Endothelial cell of umbilical vein (primary cell): ENCODE measurements around the gene EFCAB10. TPM values are rescaled to one million over a fixed set of nuclear protein-coding genes. Genes with fewer than 3 reads are reported as not detected.
A peak's percentile ranks its signal among the peaks of the same experiment; 100 is the strongest.

ENCODE experiments used
- BruUV-seq: library from RNA; stranded (reverse); fragments of 400-500 nt; replicated peaks from 2 replicates; lab custom pipeline; 2021; lab: Mats Ljungman, UMichigan
- CTCF ChIA-PET: fragments of 300-600, 350-600 bp; sonication (Branson Sonifier 250); formaldehyde crosslinking; loops from one replicate; lab custom pipeline; 2021; ENCODE audit warnings: antibody characterized with exemption, inconsistent platforms; lab: Charles Lee
- POLR2A ChIA-PET: fragments of 300-600, 350-600 bp; sonication (Branson Sonifier 250); formaldehyde crosslinking; loops from one replicate; lab custom pipeline; 2021; ENCODE audit warnings: antibody characterized with exemption, inconsistent platforms; lab: Charles Lee
- DNase-seq: peaks from one replicate; pipeline ENCODE4 v3.0.0-alpha.2; 2011; ENCODE audit warnings: low read depth, low spot score
- FAIRE-seq: peaks from 2 replicates; lab custom pipeline; 2011; peaks lifted over from hg19 to GRCh38; lab: Jason Lieb, UNC
- H2AFZ ChIP-seq: 2 replicates; pipeline ENCODE4 v1.6.0; 2012; ENCODE audit warnings: low read depth, low read length, control low read depth, inconsistent platforms
- H3K27ac ChIP-seq: 2 replicates; pipeline ENCODE4 v1.5.1; 2011; ENCODE audit warnings: low read depth, mild to moderate bottlenecking, control low read depth, low read length, moderate library complexity; ENCODE audit not compliant: insufficient read depth
- H3K27me3 ChIP-seq, 2 experiments: 2 replicates each; pipeline versions ENCODE4 v1.6.0 to v1.6.1; 2011; ENCODE audit warnings: low read length in 2 of 2, mixed read lengths in 1 of 2; ENCODE audit not compliant: control insufficient read depth in 2 of 2, insufficient read depth in 2 of 2
- H3K36me3 ChIP-seq, 2 experiments: 2 replicates in 1 of 2; 3 replicates in 1 of 2; pipeline ENCODE4 v1.5.1; 2011; ENCODE audit warnings: low read length in 2 of 2, mild to moderate bottlenecking in 1 of 2, moderate library complexity in 1 of 2; ENCODE audit not compliant: control insufficient read depth in 2 of 2, insufficient read depth in 2 of 2; ENCODE audit errors: extremely low read depth in 1 of 2
- H3K4me1 ChIP-seq: 3 replicates; pipeline ENCODE4 v1.5.1; 2011; ENCODE audit warnings: mild to moderate bottlenecking, low read length; ENCODE audit not compliant: control insufficient read depth, insufficient read depth; ENCODE audit errors: extremely low read depth
- H3K4me2 ChIP-seq: 2 replicates; pipeline ENCODE4 v1.6.1; 2011; ENCODE audit warnings: low read length, control low read depth, mixed read lengths; ENCODE audit not compliant: insufficient read depth
- H3K4me3 ChIP-seq, 3 experiments: fragments of 200-600 bp in 1 of 3; sonication (generic), shearing (Covaris generic) in 1 of 3; replicated peaks in 1 of 3; 2 replicates each; pipeline ENCODE4 v1.5.1; 2011 to 2016; ENCODE audit warnings: control low read depth in 3 of 3, low read length in 3 of 3, mild to moderate bottlenecking in 2 of 3, inconsistent platforms in 1 of 3, low read depth in 1 of 3, moderate library complexity in 1 of 3; ENCODE audit not compliant: insufficient read depth in 1 of 3
- H3K79me2 ChIP-seq: 2 replicates; pipeline ENCODE4 v1.6.0; 2012; ENCODE audit warnings: low read length, inconsistent platforms; ENCODE audit not compliant: control insufficient read depth, insufficient read depth
- H3K9ac ChIP-seq: replicated peaks from 2 replicates; pipeline ENCODE3; 2011; ENCODE audit warnings: low read length, control low read depth; ENCODE audit not compliant: insufficient read depth; ENCODE audit errors: extremely low read depth
- H3K9me1 ChIP-seq: replicated peaks from 3 replicates; pipeline ENCODE4 v1.6.0; 2011; ENCODE audit warnings: mild to moderate bottlenecking, low read length; ENCODE audit not compliant: control insufficient read depth, insufficient read depth; ENCODE audit errors: extremely low read depth
- H3K9me3 ChIP-seq: replicated peaks from 2 replicates; pipeline ENCODE4 v1.5.1; 2012; ENCODE audit warnings: low read length, inconsistent platforms; ENCODE audit not compliant: control insufficient read depth, insufficient read depth
- H4K20me1 ChIP-seq: replicated peaks from 2 replicates; pipeline ENCODE3; 2011; ENCODE audit warnings: mild to moderate bottlenecking, low read length; ENCODE audit not compliant: control insufficient read depth, insufficient read depth; ENCODE audit errors: extremely low read depth
- CTCF ChIP-seq, 2 donors: IDR thresholded peaks; 1 replicate in 1 of 2; 2 replicates in 1 of 2; pipeline ENCODE4 v1.5.1; 2011; ENCODE audit warnings: low read length in 2 of 2, mild to moderate bottlenecking in 2 of 2, moderate library complexity in 2 of 2, control low read depth in 1 of 2, inconsistent platforms in 1 of 2, low read depth in 1 of 2; ENCODE audit not compliant: insufficient read depth in 1 of 2; ENCODE audit errors: extremely low read depth in 1 of 2
- EZH2 ChIP-seq: IDR thresholded peaks from 2 replicates; pipeline ENCODE4 v1.6.1; 2012; ENCODE audit warnings: borderline replicate concordance, low read depth, mild to moderate bottlenecking, moderate library complexity, low read length, inconsistent platforms; ENCODE audit not compliant: severe bottlenecking
- FOS ChIP-seq: IDR thresholded peaks from 2 replicates; pipeline ENCODE4 v1.6.1; 2011; ENCODE audit warnings: mild to moderate bottlenecking, low read length, moderate library complexity, borderline replicate concordance; ENCODE audit not compliant: insufficient read depth
- GATA2 ChIP-seq: IDR thresholded peaks from 2 replicates; pipeline ENCODE4 v1.7.0; 2011; ENCODE audit warnings: low read depth, mild to moderate bottlenecking, moderate library complexity, mixed read lengths, low read length; ENCODE audit not compliant: insufficient read length, insufficient read depth
- JUN ChIP-seq: IDR thresholded peaks from 2 replicates; pipeline ENCODE4 v1.6.1; 2011; ENCODE audit warnings: borderline replicate concordance, low read depth; ENCODE audit not compliant: insufficient read length, insufficient read depth
- MAX ChIP-seq: IDR thresholded peaks from 2 replicates; pipeline ENCODE4 v1.6.1; 2011; ENCODE audit not compliant: insufficient read depth, insufficient read length
- MYC ChIP-seq: IDR thresholded peaks from one replicate; pipeline ENCODE4 v1.6.1; 2011; ENCODE audit warnings: mild to moderate bottlenecking, low read depth, low read length
- POLR2A ChIP-seq: IDR thresholded peaks from 2 replicates; pipeline ENCODE4 v1.6.1; 2012; ENCODE audit warnings: low read depth, mild to moderate bottlenecking, control low read depth, low read length
- POLR2AphosphoS5 ChIP-seq: IDR thresholded peaks from 2 replicates; pipeline ENCODE4 v1.6.1; 2012; ENCODE audit warnings: low read depth, mild to moderate bottlenecking, control low read depth, low read length, moderate library complexity; ENCODE audit not compliant: insufficient read depth
- dilution Hi-C: fragments of 300-500 bp; cut with MboI; formaldehyde crosslinking; loops from one replicate; pipeline ENCODE4 v1.15.0; 2019; ENCODE audit warnings: low sequenced_read_pairs; ENCODE audit not compliant: extremely low pct_ligation_motif_present
- intact Hi-C: fragments of 100-400 bp; cut with micrococcal nuclease; formaldehyde crosslinking; loops from one replicate; pipeline ENCODE4 v1.10.0; 2022
- polyA plus RNA-seq, 4 experiments: library from polyadenylated mRNA; depleted of rRNA in 3 of 4; stranded (reverse) in 3 of 4; unstranded in 1 of 4; fragments of >200 nt; gene quantifications; 2 replicates each; pipeline versions ENCODE4 v1.2.1 to v1.2.3, GENCODE V29; 2011 to 2012; ENCODE audit warnings: missing spikeins in 1 of 4
- total RNA-seq: library from RNA; stranded (reverse); gene quantifications from 2 replicates; pipeline ENCODE4 v1.2.3, GENCODE V29; 2021

Gene EFCAB10
- total and polyA plus RNA-seq, 2 donors (not counting 3 experiments of a cell fraction or from before 2014, with no cell fraction given) = not detected

GRCh38 chr7:105532709-105533460 lies 48.4 kb downstream of the EFCAB10 start:
- Histone ChIP-seq H3K4me3 (peak overlapping the region; percentile 69 to 87 (median 70)), H3K79me2 (peaks cover 29% of the 10 kb centered on the region), H3K27me3 (no peaks in the 10 kb centered on the region), H2AFZ (no peak overlapping the region), H3K27ac (peak overlapping the region; percentile 42), H4K20me1 (no peaks in the 10 kb centered on the region), H3K36me3 (peaks cover 0 to 5% of the 10 kb centered on the region in 2 experiments), H3K9ac (peak overlapping the region; percentile 88), H3K9me3 (no peaks in the 10 kb centered on the region), H3K4me2 (peak overlapping the region; percentile 73), H3K4me1 (peaks cover 11% of the 10 kb centered on the region), H3K9me1 (no peaks in the 10 kb centered on the region)
- dilution Hi-C loops = no loop called here
- intact Hi-C loops = loop anchor here (2.0 kb wide), 1 partner anchor 20 kb away; no protein-coding TSS in a partner anchor
- TF ChIP-seq FOS (no peak), EZH2 (no peak), MAX (no peak), POLR2A (no peak), CTCF (IDR thresholded peaks at IDR 0.05; ENCODE audit: extremely low read depth in 1 of 2, insufficient read depth in 1 of 2, low read depth in 1 of 2, low read length in 2 of 2) (no peak), POLR2AphosphoS5 (no peak), GATA2 (no peak), JUN (no peak), MYC (no peak)
- CTCF ChIA-PET = interaction anchor here (1.4 to 1.8 kb wide), 4 partner anchors 27 to 58 kb away, joined by 3 to 7 read pairs (median 4); partner anchors contain the start of gene EFCAB10
- POLR2A ChIA-PET = no interaction called here
- DNase-seq = no peak
- FAIRE-seq = no peak
- no TSS peak for BruUV-seq
